GM19193 (cell line): Measurements from ENCODE around the gene PDE4B.

Experiments used
- POLR2A ChIP-seq: IDR thresholded peaks from 4 replicates; pipeline ENCODE4 v1.6.1; 2011; ENCODE audit not compliant: insufficient read depth, insufficient read length; ENCODE audit errors: extremely low read depth

Gene PDE4B

GRCh38 chr1:66258404-66259105 lies 465.9 kb downstream of the PDE4B start:
- no peak for TF ChIP-seq POLR2A

- no peak for TF ChIP-seq POLR2A
Observed at GRCh38 chr1:66261364-66261763, 468.7 kb downstream of the PDE4B start.

- no peak for TF ChIP-seq POLR2A
Observed at GRCh38 chr1:66262208-66262963, 469.7 kb downstream of the PDE4B start.

DNA sequence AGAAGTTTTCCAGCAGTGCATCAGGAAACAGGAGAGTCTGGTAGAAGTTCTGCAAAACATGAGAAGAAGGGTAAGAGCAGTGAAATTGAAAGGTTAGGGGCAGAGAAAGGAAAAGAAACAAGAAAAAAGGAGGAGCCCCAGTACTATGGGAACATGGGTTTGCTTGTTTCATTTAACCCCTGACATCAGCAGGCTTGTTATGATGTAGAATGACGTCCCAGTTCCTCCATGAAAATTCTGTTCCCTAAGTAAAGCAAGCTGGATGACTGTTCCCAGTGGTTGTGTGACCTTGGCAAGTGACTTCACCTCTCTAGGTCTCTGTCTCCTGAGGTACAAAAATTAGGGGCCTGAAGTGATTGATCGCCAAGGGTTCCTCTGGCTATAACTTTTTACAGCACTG lies 472.6 kb downstream of the PDE4B start:
- no peak for TF ChIP-seq POLR2A

- TF ChIP-seq POLR2A, result no peak
Observed at GRCh38 chr1:66265796-66266195, 473.1 kb downstream of the PDE4B start.

GRCh38 chr1:66266350-66266749 lies 473.7 kb downstream of the PDE4B start:
- TF ChIP-seq POLR2A, result no peak

DNA sequence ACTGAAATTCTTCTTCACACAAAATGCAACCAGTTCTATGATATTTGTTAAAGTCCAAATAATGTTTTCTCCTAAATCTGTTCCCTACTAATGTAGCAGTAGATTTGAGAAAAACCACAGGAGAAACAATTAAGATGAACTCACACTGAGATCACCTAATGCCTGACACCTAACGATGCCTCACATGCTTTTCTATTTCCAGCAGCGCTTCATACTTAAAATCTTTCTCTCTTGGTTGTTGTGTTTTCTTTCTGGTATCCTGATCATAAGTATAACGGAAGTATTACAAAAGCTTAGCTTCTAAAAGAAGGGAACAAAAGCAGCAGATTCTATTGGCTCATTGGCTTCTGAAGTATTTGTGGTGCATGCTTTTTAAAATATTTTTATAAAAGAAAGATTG lies 474.1 kb downstream of the PDE4B start:
- TF ChIP-seq POLR2A, result no peak

GRCh38 chr1:66267201-66267940 lies 474.7 kb downstream of the PDE4B start:
- no peak for TF ChIP-seq POLR2A

DNA sequence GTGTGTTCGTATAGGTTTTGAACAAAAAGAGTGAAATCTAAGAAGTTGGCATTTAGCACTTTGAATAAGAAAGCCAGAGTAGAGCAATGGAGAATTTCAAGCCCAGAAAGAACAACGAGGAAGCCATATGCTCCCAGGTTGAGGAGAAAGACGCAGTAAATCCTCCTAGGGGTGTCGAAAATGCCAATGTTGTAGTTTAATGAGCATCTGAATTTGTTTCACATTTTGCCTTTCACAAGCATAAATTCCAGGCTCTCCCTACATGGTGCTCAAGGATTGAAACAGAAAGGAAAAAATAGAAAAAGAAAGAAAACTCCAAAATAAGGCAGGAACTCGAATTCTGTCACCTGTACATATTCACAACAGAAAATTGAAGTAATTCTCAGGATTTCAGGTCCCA lies 476.5 kb downstream of the PDE4B start:
- no peak for TF ChIP-seq POLR2A

DNA sequence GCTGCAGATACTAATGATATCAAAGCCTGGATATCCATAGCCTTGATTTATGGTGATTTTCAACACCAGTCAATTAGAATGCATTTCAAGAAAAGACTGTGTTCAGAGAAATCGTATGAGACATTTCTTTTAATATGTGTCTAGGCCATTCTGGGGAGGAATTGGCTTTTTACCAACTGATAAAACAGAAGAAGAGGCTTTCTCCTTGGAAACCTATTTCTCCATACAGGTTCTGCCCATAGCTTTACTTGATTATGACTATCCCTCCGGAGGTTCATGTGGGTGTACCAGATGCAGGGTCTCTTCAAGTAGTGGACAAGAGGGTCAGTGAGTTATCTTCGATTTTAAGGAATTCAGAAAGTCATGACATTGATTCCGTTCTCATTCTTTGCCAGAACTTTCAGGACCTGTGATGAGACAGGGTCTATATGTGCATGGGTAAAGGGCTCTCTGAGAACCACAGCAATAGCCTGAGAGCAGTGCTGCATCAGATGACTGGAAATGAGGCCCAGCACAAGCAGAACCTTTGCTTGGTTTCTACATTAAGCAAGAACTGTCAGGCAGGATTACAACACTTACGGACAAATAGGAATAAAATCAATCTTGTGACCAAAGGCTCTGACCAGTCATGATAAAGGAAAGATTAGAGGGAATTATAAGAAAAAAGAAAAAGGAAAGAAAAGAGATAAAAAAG lies 477.6 kb downstream of the PDE4B start:
- no peak for TF ChIP-seq POLR2A

GRCh38 chr1:66271216-66271903 lies 478.7 kb downstream of the PDE4B start:
- no peak for TF ChIP-seq POLR2A

- peak; percentile 27 for TF ChIP-seq POLR2A
Observed at GRCh38 chr1:66271904-66272254, 479.2 kb downstream of the PDE4B start.

DNA sequence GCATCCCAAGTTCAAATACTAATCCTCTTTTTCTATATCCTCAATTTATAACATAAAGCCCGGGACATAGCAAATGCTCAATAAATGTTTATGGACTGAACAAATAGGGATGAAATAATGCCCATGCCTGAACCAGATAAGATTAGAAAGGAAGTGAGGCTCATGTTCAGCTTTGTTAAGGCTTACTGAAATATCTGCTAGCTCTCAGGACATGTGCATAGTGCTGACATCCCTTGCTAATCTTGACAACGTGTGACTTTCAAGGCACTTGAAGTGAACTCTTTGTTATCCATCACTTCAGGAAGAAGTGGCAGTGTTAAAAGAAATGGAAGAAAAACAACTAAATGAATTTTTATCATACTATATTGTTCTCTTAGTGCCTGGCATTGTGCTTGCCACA lies 481.0 kb downstream of the PDE4B start:
- no peak for TF ChIP-seq POLR2A

GRCh38 chr1:66274634-66275033 lies 481.9 kb downstream of the PDE4B start:
- TF ChIP-seq POLR2A, result no peak

- TF ChIP-seq POLR2A, result no peak
Observed at GRCh38 chr1:66275083-66275482, 482.4 kb downstream of the PDE4B start.

GRCh38 chr1:66275601-66276023 lies 482.9 kb downstream of the PDE4B start:
- no peak for TF ChIP-seq POLR2A
